A673 (cell line): ENCODE measurements around the gene SPDEF.

ENCODE experiments used
- CTCF ChIP-seq: fragments of 300-800, 200-600 bp; sonication (generic); conservative IDR thresholded peaks from 2 replicates; pipeline ENCODE4 v1.5.1; 2017; ENCODE audit warnings: low read depth, mild to moderate bottlenecking, antibody characterized with exemption, low read length, moderate library complexity, mixed read lengths
- EZH2 ChIP-seq: fragments of 200-600 bp; sonication (generic); IDR thresholded peaks from 2 replicates; pipeline ENCODE4 v1.6.1; 2017; ENCODE audit warnings: borderline replicate concordance, low read depth, mild to moderate bottlenecking, mixed read lengths, antibody characterized with exemption, low read length; ENCODE audit not compliant: poor library complexity, severe bottlenecking

GRCh38 chr6:34517966-34518365 lies 38.2 kb downstream of the SPDEF start:
- TF ChIP-seq CTCF (no peak), EZH2 (no peak)
